CD14-positive monocyte (primary cell): ENCODE results near the gene NEDD4L. TPM values are rescaled to one million over a fixed set of nuclear protein-coding genes. Genes with fewer than 3 reads are reported as not detected.

Experiments
- DNase-seq, 3 donors: peaks; one replicate each; pipeline ENCODE4 v3.0.0-alpha.2; 2011 to 2022
- H2AFZ ChIP-seq: 2 replicates; pipeline ENCODE4 v1.6.0; 2012; ENCODE audit warnings: mild to moderate bottlenecking, low read depth, low read length, inconsistent platforms; ENCODE audit not compliant: insufficient read depth, poor library complexity, severe bottlenecking
- H3K27ac ChIP-seq, 2 donors: 1 replicate in 1 of 2; 2 replicates in 1 of 2; pipeline ENCODE4 v1.5.1; 2012 to 2013; ENCODE audit warnings: low read length in 2 of 2, control low read depth in 1 of 2, inconsistent platforms in 1 of 2, low read depth in 1 of 2, mild to moderate bottlenecking in 1 of 2
- H3K27me3 ChIP-seq, 2 donors: one replicate each; pipeline versions ENCODE4 v1.6.0 to v1.6.1; 2011 to 2013; ENCODE audit warnings: low read length in 2 of 2; ENCODE audit not compliant: control insufficient read depth in 2 of 2, insufficient read depth in 2 of 2
- H3K36me3 ChIP-seq, 2 donors: replicated peaks in 1 of 2; 1 replicate in 1 of 2; 2 replicates in 1 of 2; pipeline versions ENCODE4 v1.5.1 to v1.6.1; 2012 to 2013; ENCODE audit warnings: low read length in 2 of 2, control low read depth in 1 of 2, inconsistent platforms in 1 of 2, mild to moderate bottlenecking in 1 of 2; ENCODE audit not compliant: insufficient read depth in 2 of 2, control insufficient read depth in 1 of 2
- H3K4me1 ChIP-seq, 2 donors: 1 replicate in 1 of 2; 2 replicates in 1 of 2; pipeline versions ENCODE4 v1.5.1 to v1.6.1; 2012 to 2013; ENCODE audit warnings: low read length in 2 of 2, control low read depth in 1 of 2, inconsistent platforms in 1 of 2, mild to moderate bottlenecking in 1 of 2, moderate library complexity in 1 of 2; ENCODE audit not compliant: insufficient read depth in 2 of 2, control insufficient read depth in 1 of 2
- H3K4me2 ChIP-seq: replicated peaks from 2 replicates; pipeline ENCODE3; 2012; ENCODE audit warnings: low read length, moderate library complexity, mild to moderate bottlenecking; ENCODE audit not compliant: poor library complexity, severe bottlenecking; ENCODE audit errors: extremely low read depth
- H3K4me3 ChIP-seq, 3 experiments: fragments of 200-600 bp in 1 of 3; sonication (generic) in 1 of 3; replicated peaks in 1 of 3; 1 replicate in 2 of 3; 2 replicates in 1 of 3; pipeline ENCODE4 v1.5.1; 2011 to 2013; ENCODE audit warnings: low read length in 3 of 3, mild to moderate bottlenecking in 3 of 3, control low read depth in 2 of 3, low read depth in 2 of 3, inconsistent platforms in 1 of 3, moderate library complexity in 1 of 3
- H3K79me2 ChIP-seq: 2 replicates; pipeline ENCODE4 v1.6.0; 2012; ENCODE audit warnings: mild to moderate bottlenecking, control low read depth, inconsistent platforms, low read length, moderate library complexity; ENCODE audit not compliant: insufficient read depth
- H3K9ac ChIP-seq: 2 replicates; pipeline ENCODE4 v1.6.0; 2017; ENCODE audit warnings: low read length, mild to moderate bottlenecking; ENCODE audit not compliant: insufficient read depth, poor library complexity, severe bottlenecking
- H3K9me3 ChIP-seq, 2 donors: replicated peaks in 1 of 2; 1 replicate in 1 of 2; 2 replicates in 1 of 2; pipeline versions ENCODE4 v1.5.1 to v1.6.1; 2012 to 2013; ENCODE audit warnings: low read length in 2 of 2, control low read depth in 1 of 2; ENCODE audit not compliant: control insufficient read depth in 1 of 2, insufficient read depth in 1 of 2
- H4K20me1 ChIP-seq: 2 replicates; pipeline ENCODE4 v1.6.0; 2012; ENCODE audit warnings: mild to moderate bottlenecking, low read length, control low read depth, moderate library complexity; ENCODE audit not compliant: insufficient read depth
- H3K27ac Mint-ChIP-seq, 7 donors: one replicate each; pipeline ENCODE4 v1.8.0; 2020; ENCODE audit warnings: mild to moderate bottlenecking in 7 of 7, mixed read lengths in 7 of 7, moderate library complexity in 6 of 7, inconsistent platforms in 2 of 7
- H3K27me3 Mint-ChIP-seq, 3 donors: one replicate each; pipeline ENCODE4 v1.8.0; 2021 to 2022; ENCODE audit warnings: low read depth in 3 of 3, mild to moderate bottlenecking in 3 of 3, mixed read lengths in 3 of 3, moderate library complexity in 3 of 3, inconsistent platforms in 1 of 3
- H3K36me3 Mint-ChIP-seq, 2 donors: one replicate each; pipeline ENCODE4 v1.8.0; 2020; ENCODE audit warnings: mixed read lengths in 2 of 2, inconsistent platforms in 1 of 2, mild to moderate bottlenecking in 1 of 2
- H3K4me1 Mint-ChIP-seq: one replicate; pipeline ENCODE4 v1.8.0; 2020; ENCODE audit warnings: mild to moderate bottlenecking, mixed read lengths
- H3K4me3 Mint-ChIP-seq, 2 donors: one replicate each; pipeline ENCODE4 v1.8.0; 2020; ENCODE audit warnings: mild to moderate bottlenecking in 2 of 2, mixed read lengths in 2 of 2, moderate library complexity in 1 of 2
- H3K9me3 Mint-ChIP-seq, 7 donors: one replicate each; pipeline ENCODE4 v1.8.0; 2020 to 2022; ENCODE audit warnings: mixed read lengths in 7 of 7, mild to moderate bottlenecking in 6 of 7, moderate library complexity in 6 of 7, inconsistent platforms in 2 of 7
- WGBS: methylation state at CpG from one replicate; pipeline ENCODE4 v1.1.5; 2013; ENCODE audit warnings: missing lambda C conversion rate; ENCODE audit not compliant: insufficient coverage; 5-methylcytosine and 5-hydroxymethylcytosine counted together
- intact Hi-C, 2 donors: fragments of 100-400 bp; cut with micrococcal nuclease; formaldehyde crosslinking; loops; one replicate each; pipeline versions ENCODE4 v1.15.0 to v1.15.1; 2023
- polyA plus RNA-seq, 3 donors: library from polyadenylated mRNA; depleted of rRNA in 1 of 3; unstranded in 2 of 3; stranded (reverse) in 1 of 3; fragments of 300-500 nt in 2 of 3; fragments of >200 nt in 1 of 3; fragmentation: Illumina TruSeq in 2 of 3; gene quantifications; 1 replicate in 2 of 3; 2 replicates in 1 of 3; pipeline ENCODE4 v1.2.3, GENCODE V29; 2012 to 2021
- TF ChIP-seq, protein P1 (sequence below): fragments of 200-600 bp; IDR thresholded peaks from one replicate; pipeline ENCODE4 v1.8.0; 2022; ENCODE audit warnings: antibody characterized with exemption, mild to moderate bottlenecking

The NEDD4L gene
- polyA plus RNA-seq, 3 donors: 2.5 to 5.2 (median 4.5) TPM

DNA sequence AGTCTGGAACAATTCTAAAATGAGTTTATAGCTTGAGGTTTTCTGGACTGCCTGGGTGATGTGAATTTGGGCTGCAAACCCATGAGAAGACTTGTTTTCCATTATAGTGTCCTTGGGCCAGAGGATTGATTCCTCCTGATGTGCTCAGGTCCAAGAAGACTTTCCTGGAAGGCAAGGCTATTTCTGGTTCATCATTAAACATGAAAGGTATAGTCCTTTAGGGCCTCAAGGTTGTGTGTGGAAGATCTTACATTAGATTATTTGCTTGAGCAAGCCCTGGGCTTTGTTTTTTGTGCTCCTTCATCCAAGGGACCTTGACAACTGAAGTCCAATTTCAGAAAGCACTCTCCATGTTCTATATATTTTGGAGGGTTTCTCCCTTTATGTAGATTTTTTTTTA is 26.8 kb upstream of the NEDD4L start:
- no peaks in the 10 kb centered on the region for H3K36me3 Mint-ChIP-seq
- H3K27ac ChIP-seq: no peak overlapping the region
- TF ChIP-seq, protein P1, sequence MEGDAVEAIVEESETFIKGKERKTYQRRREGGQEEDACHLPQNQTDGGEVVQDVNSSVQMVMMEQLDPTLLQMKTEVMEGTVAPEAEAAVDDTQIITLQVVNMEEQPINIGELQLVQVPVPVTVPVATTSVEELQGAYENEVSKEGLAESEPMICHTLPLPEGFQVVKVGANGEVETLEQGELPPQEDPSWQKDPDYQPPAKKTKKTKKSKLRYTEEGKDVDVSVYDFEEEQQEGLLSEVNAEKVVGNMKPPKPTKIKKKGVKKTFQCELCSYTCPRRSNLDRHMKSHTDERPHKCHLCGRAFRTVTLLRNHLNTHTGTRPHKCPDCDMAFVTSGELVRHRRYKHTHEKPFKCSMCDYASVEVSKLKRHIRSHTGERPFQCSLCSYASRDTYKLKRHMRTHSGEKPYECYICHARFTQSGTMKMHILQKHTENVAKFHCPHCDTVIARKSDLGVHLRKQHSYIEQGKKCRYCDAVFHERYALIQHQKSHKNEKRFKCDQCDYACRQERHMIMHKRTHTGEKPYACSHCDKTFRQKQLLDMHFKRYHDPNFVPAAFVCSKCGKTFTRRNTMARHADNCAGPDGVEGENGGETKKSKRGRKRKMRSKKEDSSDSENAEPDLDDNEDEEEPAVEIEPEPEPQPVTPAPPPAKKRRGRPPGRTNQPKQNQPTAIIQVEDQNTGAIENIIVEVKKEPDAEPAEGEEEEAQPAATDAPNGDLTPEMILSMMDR: no peak
- no peak for DNase-seq
- peaks cover 6 to 11% of the 10 kb centered on the region in 2 donors for H3K4me1 ChIP-seq
- H3K4me3 Mint-ChIP-seq: no peak overlapping the region
- no peak overlapping the region for H2AFZ ChIP-seq
- H3K79me2 ChIP-seq: no peaks in the 10 kb centered on the region
- H4K20me1 ChIP-seq: no peaks in the 10 kb centered on the region
- no peak overlapping the region for H3K4me3 ChIP-seq
- no peak overlapping the region for H3K9ac ChIP-seq
- H3K27me3 ChIP-seq: no peaks in the 10 kb centered on the region
- intact Hi-C loops: no loop called here
- H3K27ac Mint-ChIP-seq: no peak overlapping the region
- H3K27me3 Mint-ChIP-seq: peaks cover 2 to 7% (median 4%) of the 10 kb centered on the region in 3 donors
- H3K9me3 ChIP-seq: no peaks in the 10 kb centered on the region
- peaks cover 16% of the 10 kb centered on the region for H3K4me1 Mint-ChIP-seq
- H3K9me3 Mint-ChIP-seq: peaks cover 2 to 9% (median 6%) of the 10 kb centered on the region in 7 donors
- no peaks in the 10 kb centered on the region for H3K36me3 ChIP-seq
- no peak overlapping the region for H3K4me2 ChIP-seq

DNA sequence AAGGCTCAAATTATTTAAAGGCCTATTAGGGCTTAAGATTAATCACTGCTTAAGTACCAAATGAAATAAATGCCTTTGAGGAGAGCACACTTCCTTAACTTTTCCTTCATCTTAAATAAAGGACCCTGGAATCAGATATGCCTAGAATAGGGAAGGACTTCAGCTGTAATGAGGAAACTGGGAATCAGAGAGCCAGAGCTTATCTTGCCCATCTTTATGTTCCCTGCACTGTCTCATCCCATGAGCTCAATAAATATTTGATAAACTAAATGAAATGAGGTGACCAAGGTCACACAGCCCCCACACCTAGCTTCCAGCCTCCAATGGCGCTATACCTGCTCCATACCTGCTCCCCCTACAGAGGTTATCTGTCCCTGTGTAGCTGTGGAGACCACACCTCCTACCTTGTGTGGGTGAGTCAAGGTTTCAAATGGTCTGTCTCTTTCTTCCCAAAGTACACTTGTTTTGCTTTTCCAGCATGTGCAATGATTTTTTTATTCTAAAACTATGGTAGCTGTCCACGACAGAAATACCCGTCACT is 23.4 kb upstream of the NEDD4L start:
- WGBS: no CpG with 5 or more reads among the region's 3 CpGs
- TF ChIP-seq, protein P1: no peak
- Histone ChIP-seq H3K4me1 (peaks cover 0 to 1% of the 10 kb centered on the region in 2 donors), H3K4me3 (no peak overlapping the region), H3K9me3 (no peaks in the 10 kb centered on the region), H3K27me3 (no peaks in the 10 kb centered on the region), H2AFZ (no peak overlapping the region), H3K36me3 (no peaks in the 10 kb centered on the region), H3K4me2 (no peak overlapping the region), H3K9ac (no peak overlapping the region), H3K79me2 (no peaks in the 10 kb centered on the region), H4K20me1 (no peaks in the 10 kb centered on the region), H3K27ac (no peak overlapping the region)
- Mint-ChIP-seq H3K4me1 (peaks cover 3% of the 10 kb centered on the region), H3K27ac (no peak overlapping the region), H3K27me3 (peaks cover 2 to 4% (median 2%) of the 10 kb centered on the region in 3 donors), H3K36me3 (no peaks in the 10 kb centered on the region), H3K9me3 (peaks cover 2 to 9% (median 6%) of the 10 kb centered on the region in 7 donors), H3K4me3 (no peak overlapping the region)
- intact Hi-C loops: no loop called here
- no peak for DNase-seq
